ENCODE results near the gene PHF5A.
"Not testable (repeated sequence)": the region's sequence is repeated elsewhere in the genome, so short reads cannot be mapped to it uniquely, and the experiment has no call there.

GRCh38 chr22:41460071-41460470 is 8.4 kb downstream of the PHF5A start:
- TF ChIP-seq CTCF (IDR thresholded peaks at IDR 0.05; ENCODE audit: low read depth, low read length, poor library complexity, severe bottlenecking); EZH2phosphoT487 (IDR thresholded peaks at IDR 0.05; ENCODE audit: borderline replicate concordance, low read length): not testable (repeated sequence)

Data from DOHH2 (cell line).